ENCODE results near the gene RPS6KL1.

RPS6KL1 gene

DNA sequence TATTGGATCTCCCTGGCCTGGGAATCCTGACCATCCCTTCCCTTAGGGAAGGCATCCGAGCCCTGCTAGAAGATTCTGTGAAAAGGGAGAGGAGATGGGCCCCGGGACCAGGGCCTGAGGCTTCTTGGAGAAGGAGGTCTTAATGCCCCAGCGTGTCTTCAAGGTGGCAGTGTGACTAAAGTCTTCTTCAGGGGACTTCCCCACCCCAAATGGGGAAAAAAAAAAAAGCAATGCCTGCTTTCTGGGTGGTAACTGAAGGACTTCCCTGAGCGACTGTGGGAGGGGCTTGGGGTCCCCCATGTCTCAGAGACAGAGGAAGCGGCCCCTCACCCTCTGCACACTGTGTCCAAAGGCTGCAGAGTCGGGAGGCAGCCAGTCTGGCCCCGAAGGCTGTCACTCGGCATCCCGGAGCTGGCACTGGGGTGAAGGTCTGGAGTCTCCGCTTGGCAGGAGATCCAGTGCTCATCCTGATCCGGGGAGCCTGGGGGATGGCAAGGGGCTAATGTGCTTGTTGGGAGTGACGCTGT, 40.2 kb upstream of the RPS6KL1 start:
- no peaks in the 10 kb centered on the region for H3K9me3 ChIP-seq (ENCODE audit: severe bottlenecking)
- no peaks in the 10 kb centered on the region for H3K36me3 ChIP-seq
- H3K4me3 ChIP-seq (ENCODE audit: low read depth, low read length): no peak overlapping the region
- H3K27ac ChIP-seq: peak overlapping the region; percentile 23; the same call in 1 of the 2 replicates
- no peaks in the 10 kb centered on the region for H3K27me3 ChIP-seq (ENCODE audit: insufficient read depth, low read depth, severe bottlenecking)
- TF ChIP-seq, protein P1, sequence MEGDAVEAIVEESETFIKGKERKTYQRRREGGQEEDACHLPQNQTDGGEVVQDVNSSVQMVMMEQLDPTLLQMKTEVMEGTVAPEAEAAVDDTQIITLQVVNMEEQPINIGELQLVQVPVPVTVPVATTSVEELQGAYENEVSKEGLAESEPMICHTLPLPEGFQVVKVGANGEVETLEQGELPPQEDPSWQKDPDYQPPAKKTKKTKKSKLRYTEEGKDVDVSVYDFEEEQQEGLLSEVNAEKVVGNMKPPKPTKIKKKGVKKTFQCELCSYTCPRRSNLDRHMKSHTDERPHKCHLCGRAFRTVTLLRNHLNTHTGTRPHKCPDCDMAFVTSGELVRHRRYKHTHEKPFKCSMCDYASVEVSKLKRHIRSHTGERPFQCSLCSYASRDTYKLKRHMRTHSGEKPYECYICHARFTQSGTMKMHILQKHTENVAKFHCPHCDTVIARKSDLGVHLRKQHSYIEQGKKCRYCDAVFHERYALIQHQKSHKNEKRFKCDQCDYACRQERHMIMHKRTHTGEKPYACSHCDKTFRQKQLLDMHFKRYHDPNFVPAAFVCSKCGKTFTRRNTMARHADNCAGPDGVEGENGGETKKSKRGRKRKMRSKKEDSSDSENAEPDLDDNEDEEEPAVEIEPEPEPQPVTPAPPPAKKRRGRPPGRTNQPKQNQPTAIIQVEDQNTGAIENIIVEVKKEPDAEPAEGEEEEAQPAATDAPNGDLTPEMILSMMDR (IDR thresholded peaks at IDR 0.05; ENCODE audit: low read depth, low read length): no peak
- DNase-seq: no peak

DNA sequence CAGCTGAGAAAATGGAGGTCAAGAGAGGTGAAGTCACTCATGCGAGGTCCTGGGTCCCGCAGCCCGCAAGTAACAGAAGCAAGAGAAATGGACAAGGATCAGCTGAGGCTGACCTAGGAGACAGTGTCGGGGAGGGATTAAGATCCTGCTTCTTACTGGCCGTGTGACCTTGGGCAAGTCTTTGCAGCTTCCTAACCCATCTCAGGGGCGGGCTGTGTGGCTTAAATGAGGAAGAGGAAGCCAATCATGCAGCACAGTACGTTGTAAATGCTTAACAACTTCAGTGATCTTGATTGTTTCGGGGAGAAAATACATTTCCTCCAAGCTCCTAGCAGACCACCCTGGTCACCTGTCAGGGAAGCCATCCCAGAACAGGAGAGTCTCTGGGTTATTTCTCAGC, 39.4 kb upstream of the RPS6KL1 start:
- no peaks in the 10 kb centered on the region for H3K27me3 ChIP-seq (ENCODE audit: insufficient read depth, low read depth, severe bottlenecking)
- peak; percentile 65 for DNase-seq
- H3K36me3 ChIP-seq: no peaks in the 10 kb centered on the region
- no peak overlapping the region for H3K4me3 ChIP-seq (ENCODE audit: low read depth, low read length)
- no peaks in the 10 kb centered on the region for H3K9me3 ChIP-seq (ENCODE audit: severe bottlenecking)
- TF ChIP-seq, protein P1 (IDR thresholded peaks at IDR 0.05; ENCODE audit: low read depth, low read length): no peak
- H3K27ac ChIP-seq: peak overlapping the region; percentile 23; the same call in 1 of the 2 replicates

DNA sequence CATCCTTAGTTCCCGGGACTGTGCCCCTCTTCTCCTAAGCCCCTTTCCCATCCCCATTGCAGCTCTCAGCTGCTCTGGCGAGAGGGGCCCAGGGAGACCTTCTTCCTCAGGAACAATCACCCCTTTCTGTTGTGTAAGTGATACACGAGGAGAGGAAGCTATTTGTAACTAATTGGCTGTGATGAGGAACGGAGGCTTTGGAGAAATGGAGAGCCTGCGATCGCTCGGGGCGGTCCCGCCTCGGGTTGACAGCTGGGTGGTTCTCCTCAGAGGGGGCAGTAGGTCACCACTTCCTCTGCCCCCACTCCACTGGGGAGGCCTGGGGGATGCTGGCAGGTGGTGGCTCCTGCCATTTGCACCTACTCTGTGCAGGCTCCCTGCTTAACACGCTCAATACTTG, 39.0 kb upstream of the RPS6KL1 start:
- Histone ChIP-seq H3K27me3 (ENCODE audit: insufficient read depth, low read depth, severe bottlenecking) (no peaks in the 10 kb centered on the region), H3K4me3 (ENCODE audit: low read depth, low read length) (no peak overlapping the region), H3K36me3 (no peaks in the 10 kb centered on the region), H3K27ac (no peak overlapping the region), H3K9me3 (ENCODE audit: severe bottlenecking) (no peaks in the 10 kb centered on the region)
- no peak for DNase-seq
- TF ChIP-seq, protein P1 (IDR thresholded peaks at IDR 0.05; ENCODE audit: low read depth, low read length): no peak

DNA sequence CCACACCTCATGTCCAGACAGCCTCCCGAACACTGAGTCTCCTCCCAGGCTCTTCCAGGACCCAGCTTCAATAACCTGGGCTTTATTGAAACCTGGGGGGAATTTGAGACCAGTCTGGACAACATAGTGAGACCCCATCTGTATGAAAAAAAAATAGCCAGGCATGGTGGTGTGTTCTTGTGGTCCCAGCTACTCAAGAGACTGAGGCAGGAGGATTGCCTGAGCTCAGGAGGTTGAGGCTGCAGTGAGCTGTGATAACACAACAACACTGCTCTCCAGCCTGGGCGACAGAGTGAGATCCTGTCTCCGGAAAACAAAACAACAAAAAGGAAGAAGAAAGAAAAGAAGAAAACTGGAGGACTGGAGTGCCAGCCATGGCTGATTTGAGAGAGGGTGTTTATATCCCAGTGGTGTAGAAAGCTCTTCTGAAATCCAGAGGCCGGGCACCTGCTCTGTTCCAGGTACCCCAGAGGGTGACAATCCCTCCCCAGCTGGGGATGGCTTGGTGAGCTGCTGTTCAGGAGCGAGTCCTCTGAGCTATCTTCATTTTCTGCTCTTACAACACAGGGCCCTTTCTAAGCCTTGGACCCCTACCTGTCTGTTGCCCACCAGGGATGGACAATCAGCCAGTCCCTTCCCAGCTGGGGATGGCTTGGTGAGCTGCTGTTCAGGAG, 38.3 kb upstream of the RPS6KL1 start:
- no peak overlapping the region for H3K27ac ChIP-seq
- TF ChIP-seq, protein P1 (IDR thresholded peaks at IDR 0.05; ENCODE audit: low read depth, low read length): no peak

DNA sequence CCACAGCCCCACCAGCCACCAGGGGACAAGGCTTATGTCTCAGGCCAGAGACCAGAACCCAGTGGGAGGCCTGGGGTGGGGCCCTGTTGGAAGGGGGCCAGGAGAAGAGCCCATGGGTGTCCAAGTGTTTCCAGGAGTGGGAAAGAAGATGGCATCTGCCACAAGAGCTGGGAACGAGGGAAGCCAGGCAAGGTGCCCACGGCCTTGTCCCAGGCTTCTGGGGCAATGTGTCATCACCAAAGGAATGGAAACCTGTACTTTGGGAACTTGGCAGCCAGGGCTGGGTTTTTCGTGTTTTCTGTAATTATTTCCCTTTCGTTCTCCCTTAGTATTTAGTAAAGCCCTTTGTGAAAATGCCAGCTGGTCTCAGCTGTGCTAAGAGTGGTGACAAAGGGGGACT, 37.7 kb upstream of the RPS6KL1 start:
- H3K27me3 ChIP-seq (ENCODE audit: insufficient read depth, low read depth, severe bottlenecking): no peaks in the 10 kb centered on the region
- TF ChIP-seq, protein P1 (IDR thresholded peaks at IDR 0.05; ENCODE audit: low read depth, low read length): no peak
- no peak overlapping the region for H3K27ac ChIP-seq
- H3K9me3 ChIP-seq (ENCODE audit: severe bottlenecking): no peaks in the 10 kb centered on the region
- H3K4me3 ChIP-seq (ENCODE audit: low read depth, low read length): no peak overlapping the region
- DNase-seq: no peak
- no peaks in the 10 kb centered on the region for H3K36me3 ChIP-seq

More for the DNA sequence above, 38.3 kb upstream of the RPS6KL1 start:
- Histone ChIP-seq H3K27me3 (ENCODE audit: insufficient read depth, low read depth, severe bottlenecking) (no peaks in the 10 kb centered on the region), H3K9me3 (ENCODE audit: severe bottlenecking) (no peaks in the 10 kb centered on the region), H3K4me3 (ENCODE audit: low read depth, low read length) (no peak overlapping the region), H3K36me3 (no peaks in the 10 kb centered on the region)
- DNase-seq: no peak
